ENCODE measurements around the gene CASKIN1.
A peak's percentile ranks its signal among the peaks of the same experiment; 100 is the strongest.

Gene CASKIN1

DNA sequence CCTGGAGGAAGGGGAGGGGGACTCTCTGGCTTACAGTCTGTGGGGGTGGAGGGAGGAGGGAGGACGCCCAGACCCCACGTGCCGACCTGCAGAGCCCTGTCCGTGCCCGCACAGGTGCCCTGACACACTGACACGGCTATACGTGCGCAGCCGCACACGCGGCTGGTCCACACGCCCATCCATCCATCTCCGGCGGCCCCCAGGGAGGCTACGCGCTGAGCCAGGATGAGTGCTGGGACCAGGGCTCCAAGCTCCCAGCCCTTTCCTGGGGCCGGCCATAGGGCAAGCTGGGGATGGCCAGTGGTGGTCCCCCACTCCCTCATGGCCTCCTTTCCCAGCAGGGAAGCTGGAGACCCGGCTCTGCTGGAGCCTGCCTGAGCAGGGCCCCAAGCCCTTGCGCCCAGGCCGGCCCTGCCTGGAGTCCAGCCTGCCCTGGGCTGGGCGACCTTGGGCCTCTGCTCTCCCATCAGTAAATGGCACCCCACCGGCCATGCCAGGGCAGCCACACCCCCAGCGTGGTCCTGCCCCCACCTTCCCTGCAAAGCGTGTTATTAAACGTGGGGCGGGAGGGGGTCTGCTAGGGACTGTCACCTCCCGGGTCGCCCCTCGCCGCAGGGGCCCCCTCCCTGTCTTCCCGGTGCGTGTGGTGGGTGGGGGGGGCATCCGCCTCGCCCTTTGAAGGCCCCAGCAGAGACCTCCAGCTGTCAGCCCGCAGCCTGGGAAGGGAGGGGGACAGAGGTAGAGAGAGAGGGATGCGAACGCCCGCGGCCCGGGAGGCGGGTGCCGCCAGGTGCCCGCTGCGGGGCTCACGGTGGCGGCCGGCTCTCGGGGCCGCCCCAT is 863 bp downstream of the CASKIN1 start:
- no peak for DNase-seq (ENCODE audit: low read depth in 2 of 2)

DNA sequence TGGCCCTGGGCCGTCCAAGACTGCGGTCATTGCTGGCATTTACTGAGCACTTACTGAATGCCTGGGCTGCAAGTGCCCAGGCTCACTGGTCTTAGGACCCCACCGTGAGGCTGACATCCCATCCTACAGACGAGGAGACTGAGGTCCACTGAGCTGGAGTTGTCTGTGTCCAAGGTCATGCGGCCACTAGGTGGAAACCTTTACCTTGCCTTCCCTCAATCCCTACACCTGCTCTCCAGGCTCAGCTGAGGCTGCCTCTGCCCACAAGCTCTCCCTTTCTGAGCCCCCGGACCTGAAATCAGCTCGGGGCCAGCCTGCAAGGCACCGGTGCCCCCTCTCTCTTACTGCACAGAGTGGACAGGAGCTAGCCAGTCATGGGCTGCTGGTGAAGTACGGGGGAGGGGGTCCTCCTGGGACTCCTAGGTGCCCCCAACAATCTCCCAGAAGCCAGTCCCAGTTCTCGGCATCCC is 1.5 kb downstream of the CASKIN1 start:
- no peak for DNase-seq (ENCODE audit: low read depth in 2 of 2)

DNA sequence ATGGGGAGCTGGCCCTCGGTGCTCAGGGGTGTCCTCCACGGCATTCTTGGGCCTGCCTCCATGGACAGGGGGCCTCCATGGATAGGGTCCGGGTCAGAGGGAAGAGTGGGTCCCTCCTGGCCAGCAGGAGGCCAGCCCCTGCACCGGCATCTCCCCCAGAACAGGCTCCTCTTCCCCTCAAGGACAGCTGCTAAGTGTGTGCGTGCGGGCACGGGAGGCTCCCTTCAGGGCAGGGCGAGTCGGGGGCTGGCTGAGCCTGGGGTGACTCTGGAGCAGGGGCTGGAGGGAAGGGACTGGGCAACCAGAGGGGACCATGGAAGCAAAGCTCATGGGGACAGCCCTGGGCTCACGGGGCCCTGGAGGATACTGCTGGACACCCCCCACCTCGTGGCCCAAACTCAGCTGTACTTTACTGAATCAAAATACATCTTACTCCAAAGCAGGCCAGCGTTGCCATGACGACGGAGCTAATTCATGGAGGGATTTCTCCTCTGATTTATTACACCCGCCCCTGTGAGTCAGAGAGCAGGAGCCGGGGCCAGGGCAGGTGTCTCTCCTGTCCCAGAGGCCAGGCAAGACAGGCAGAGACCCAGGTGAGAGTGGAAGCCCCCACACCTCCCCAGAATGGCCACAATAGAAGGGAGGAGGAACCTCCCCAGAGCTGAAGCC is 2.1 kb downstream of the CASKIN1 start:
- DNase-seq (ENCODE audit: low read depth in 2 of 2), result no peak

DNA sequence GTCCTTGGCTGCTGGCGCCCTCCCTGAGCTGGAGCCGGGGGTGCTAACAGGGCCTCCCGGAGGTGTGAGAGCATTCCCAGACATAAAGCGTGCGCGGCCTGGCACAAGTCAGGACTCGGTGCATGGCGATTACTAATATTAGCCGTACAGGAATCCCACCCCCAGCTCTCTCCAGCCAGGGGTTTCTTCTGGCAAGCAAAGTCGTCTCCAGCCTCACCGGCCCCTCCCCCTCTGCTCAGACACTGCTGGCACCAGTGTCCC is 5.0 kb downstream of the CASKIN1 start:
- DNase-seq (ENCODE audit: low read depth in 2 of 2), result no peak

DNA sequence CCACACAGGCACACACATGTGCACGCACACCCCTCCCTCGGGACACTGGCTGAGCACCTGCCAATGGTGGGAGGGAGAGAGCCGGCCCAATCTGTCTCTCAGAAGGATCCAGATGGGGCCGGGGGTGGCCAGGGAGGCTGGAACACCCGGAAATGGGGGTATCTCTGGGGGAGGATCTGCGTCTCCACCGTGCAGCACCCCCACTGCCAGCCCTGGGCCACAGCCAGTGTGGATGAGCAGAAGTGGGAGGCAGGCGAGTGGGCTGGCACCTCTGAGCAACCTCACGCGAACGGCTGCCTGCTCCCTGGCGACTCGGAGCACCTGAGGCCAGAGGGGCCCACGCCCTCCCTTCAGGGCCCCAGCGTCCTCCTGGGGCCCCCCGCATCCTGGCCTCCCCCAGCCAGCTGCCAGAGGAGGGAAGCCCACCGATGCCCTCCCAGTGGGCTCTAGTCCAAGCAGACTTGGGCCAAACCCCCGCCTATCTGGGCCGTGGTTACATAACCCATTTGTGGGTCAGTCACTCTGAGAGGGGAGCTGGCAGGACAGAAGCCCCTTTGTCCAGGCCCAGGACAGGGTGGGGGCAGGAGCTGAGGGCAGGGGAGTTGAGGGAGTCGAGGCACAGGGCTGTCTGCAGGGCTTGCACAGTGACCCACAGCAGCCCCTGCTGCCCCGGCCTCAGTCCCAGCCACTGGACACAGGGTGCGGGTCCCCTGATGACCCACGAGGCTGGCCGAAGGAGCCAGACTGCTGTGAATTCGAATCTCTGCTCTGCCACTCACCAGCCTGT is 5.6 kb downstream of the CASKIN1 start:
- no peak for DNase-seq (ENCODE audit: low read depth in 2 of 2)

DNA sequence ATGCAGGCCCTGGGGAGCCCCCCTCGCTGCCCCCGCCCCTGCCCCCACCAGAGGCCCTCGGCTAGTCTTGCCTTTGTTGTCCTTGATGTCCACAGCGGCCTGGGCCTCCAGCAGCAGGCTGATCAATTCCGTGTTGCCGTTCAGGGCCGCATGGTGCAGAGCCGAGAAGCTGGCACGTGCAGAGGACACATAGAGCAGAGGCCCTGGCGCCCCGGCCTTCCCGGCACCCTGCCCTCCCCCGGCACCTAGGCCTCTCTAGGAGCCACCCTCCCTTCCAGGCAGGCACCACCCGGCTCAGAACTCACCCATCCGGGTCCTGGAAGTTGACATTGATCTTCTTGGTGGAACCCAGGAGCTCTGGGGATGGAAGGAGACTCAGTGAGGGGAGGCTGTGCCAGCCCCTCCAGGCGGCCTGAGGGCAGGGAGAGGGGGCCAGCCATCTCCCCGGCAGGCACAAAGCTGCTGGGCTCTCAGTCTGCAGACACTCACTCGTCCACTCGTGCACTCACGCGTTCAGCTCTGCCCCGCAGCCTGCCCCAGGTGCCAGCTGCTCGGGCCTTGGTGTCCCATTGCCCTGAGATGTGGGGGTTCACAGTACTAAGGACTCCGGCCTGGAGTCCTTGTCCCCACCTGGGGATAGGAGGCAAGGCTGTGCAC is 6.3 kb downstream of the CASKIN1 start:
- no peak for DNase-seq (ENCODE audit: low read depth in 2 of 2)

DNA sequence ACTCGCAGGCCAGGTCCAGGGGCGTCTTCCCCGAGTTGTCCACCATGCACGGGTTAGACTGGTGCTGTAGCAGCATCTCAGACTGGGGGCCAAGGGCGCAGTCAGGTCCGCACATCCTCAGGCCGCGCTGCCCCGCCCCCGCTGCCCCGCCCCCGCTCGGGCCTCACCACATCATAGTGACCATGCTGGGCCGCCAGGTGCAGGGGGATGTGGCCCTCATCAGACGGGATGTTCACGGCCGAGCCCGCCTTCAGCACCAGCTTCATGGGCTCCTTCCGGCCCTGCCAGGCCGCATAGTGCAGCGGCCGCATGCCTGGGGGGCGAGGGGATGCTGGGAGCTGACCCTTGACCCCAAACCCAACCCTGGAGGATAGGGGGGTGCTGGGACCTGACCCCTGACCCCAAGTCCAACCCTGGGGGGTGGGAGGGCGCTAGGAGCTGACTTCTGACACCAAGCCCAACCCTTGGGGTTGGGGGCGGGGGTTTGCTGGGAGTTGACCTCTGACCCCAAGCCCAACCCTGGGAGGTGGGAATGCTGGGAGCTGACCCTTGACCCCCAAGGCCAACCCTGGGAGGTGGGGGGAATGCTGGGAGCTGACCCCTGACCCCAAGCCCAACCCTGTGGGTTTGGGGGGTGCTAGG is 7.0 kb downstream of the CASKIN1 start:
- no peak for DNase-seq (ENCODE audit: low read depth in 2 of 2)

DNA sequence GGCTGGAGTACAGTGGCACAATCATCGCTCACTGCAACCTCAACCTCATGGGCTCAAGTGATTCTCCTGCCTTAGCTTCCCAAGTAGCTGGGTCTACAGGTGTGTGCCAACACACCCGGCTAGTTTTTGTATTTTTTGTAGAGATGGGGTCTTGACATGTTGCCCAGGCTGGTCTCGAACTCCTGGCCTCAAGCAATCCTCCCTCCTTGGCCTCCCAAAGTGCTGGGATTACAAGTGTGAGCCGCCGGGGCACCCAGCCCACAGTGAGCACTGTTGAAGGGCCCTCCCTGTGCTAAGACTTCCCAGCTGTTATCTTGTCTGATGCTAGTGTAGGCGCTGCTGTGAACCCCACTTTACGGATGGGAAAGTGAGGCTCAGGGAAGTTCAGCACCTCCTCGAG is 8.0 kb downstream of the CASKIN1 start:
- DNase-seq (ENCODE audit: low read depth in 2 of 2), result no peak

DNA sequence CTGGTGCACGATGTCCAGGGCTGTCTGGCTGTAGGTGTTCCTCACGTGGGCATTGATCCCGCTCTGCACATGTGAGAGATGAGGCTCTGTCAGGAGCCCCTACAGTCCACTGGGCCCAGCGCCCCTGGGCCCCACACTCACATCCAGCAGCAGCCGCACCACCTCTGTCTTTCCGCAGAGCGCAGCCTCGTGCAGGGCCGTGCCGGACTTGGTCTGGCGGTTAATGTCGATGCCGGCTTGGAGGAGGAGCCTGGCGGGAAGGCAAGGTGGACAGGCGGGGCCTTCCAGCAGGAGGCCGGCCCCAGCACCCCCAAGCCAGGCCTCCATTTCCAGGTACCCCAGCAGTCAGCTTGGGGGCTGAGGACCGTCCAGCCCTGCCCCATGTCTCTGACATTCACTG is 9.2 kb downstream of the CASKIN1 start:
- DNase-seq (ENCODE audit: low read depth in 2 of 2), result no peak

DNA sequence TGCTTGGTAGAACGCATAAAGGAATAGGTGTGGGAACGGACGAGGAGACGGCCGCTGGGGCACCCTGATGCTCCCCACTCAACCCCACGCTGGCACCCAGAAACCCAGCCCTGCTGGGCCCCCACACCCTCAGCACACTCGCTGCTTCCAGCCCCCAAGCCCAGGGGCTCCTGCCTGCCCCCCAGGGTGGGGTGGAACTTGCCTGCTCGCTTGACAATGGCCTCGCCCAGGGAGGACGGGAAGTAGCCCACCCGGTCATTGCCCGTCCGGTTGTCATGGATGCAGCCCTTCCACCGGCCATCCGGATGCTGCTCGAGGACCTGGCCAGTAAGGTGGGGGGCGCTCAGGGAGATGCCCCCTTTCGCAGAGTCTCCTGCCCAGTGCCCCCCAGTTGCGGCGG is 9.9 kb downstream of the CASKIN1 start:
- DNase-seq (ENCODE audit: low read depth in 2 of 2), result no peak

DNA sequence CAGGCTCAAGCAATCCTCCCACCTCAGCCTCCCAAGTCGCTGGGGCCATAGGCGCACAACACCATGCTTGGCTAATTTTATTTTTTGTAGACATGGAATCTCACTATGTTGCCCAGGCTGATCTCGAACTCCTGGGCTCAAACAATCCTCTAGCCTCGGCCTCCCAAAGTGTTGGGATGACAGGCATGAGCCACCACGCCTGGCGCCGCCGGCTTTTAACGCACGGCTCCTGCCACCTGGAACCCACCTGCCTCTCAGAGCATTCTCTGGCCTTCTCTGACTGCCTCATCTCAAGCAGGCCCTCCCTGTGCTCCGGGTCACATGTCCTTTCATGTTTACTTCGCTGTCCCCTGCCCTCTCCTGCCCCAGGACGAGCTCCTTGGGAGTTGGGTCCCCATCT is 10.3 kb downstream of the CASKIN1 start:
- no peak for DNase-seq (ENCODE audit: low read depth in 2 of 2)

DNA sequence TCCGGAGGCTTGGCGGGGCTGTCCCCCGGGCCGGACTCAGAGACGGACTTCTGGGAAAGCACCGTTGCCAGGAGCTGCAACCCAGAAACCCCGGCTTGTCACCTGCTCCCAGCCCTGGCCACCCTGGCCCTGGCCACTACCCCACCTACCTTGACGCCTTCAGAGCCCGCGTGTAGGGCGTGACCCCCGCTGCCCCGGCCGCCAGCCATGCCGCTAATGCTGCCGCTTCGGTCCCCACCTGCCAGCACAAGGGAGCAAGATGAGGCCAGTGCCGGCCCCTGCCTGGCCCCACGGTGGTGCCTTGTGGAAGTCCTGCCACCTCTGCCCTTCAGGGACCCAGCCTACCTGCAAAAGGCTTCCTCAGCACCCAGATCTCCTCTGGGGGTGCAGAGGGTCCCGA is 11.4 kb downstream of the CASKIN1 start:
- DNase-seq (ENCODE audit: low read depth in 2 of 2), result no peak

DNA sequence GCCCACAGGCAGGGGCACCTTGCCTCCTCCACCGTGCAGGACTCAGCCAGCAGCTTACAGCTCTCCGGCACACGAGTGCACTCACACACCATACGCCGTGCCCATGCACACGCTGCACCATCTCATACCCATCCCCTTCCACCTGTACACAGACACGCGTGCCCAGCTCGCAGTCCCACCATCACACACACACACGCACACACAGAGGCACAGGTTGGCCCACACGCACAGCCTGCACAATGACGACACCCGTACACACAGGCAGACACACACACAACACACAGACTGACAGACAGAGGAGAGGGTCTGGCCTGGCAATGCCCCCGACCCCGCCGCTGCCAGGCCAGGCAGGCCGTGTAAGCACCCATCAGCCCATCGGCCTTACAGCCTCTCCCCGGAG is 12.1 kb downstream of the CASKIN1 start:
- no peak for DNase-seq (ENCODE audit: low read depth in 2 of 2)

DNA sequence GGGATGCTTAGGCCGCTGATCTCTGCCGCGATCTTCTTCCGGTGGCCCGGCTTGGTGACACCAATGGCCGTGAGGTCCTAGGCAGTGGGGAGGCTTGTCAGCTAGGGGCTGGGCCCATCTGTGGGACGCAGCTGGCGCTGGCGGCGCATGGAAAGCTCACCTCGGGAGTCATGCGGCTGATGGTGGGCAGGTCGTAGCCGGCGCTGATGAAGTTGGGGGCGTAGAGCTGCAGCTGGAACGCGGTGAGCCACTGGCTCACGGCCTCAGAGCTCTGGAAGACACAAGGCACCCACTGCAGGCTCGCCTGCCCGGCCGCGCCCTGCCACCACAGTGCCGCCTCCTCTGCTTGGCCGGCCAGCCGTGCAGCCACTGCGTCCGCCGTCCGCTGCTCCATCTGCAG is 12.7 kb downstream of the CASKIN1 start:
- no peak for DNase-seq (ENCODE audit: low read depth in 2 of 2)

DNA sequence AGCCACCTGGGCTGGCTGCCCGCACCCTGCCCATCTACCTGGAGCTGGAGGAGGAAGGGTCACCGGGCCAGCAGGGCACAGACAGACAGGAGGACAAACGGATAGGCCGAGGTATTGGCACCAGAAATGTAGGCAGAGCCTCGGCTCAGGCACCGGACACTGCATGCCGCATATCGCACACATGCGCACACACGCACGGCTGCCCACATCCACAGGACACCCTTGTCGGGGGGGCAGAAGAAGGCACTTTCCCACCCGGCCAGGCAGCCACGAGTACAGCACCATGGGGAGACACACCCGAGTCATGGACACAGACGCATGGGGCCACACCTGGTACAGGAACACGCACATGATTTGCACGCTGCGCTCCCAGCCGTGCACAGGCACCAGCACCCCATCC is 14.5 kb downstream of the CASKIN1 start:
- no peak for DNase-seq (ENCODE audit: low read depth in 2 of 2)

DNA sequence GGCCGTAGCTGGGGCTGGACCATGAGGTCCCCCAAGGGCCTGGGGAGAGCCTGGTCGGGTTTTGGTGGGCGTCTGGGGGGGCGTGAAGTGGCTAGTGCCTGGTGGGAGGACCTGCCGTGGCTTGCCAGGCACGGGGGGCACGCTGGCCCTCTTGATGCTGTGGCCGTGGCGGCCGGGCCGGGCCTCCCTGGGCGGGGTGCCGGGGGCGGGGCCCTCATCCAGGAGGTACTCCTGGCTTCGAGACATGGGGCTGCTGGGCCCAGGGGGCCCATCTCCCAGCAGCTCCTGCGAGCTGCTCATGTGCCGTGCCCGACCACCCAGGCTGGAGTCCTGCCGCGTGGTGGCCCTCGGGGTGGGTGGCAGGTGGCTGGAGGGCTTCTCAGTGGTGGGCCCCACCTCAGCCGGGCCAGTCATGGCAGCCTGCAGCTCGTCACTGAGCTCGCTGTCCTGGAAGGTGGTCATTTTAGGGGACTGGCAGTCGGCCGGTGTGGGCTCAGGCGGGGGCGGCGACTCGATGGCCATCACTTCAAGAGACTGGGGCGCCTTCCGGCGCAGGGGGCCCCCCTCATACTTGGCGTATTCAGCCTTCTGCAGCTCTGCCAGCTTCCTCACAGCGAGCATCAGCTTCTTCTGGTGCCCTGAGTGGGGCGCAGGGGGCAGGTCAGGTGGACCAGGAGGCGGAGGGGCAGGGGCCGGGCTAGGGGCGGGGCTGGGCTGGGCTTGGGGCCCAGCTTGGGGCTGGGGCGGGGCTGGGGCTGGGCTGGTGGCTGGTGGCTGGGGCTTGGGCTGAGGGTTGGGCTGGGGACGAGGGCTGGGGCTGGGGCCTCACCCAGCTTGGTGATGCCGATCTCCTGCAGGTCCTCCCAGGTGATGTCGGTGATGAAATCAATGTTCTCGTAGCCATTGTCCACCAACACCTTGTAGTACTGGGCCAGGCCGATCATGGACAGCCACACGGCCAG is 15.2 kb downstream of the CASKIN1 start:
- DNase-seq (ENCODE audit: low read depth in 2 of 2), result no peak

DNA sequence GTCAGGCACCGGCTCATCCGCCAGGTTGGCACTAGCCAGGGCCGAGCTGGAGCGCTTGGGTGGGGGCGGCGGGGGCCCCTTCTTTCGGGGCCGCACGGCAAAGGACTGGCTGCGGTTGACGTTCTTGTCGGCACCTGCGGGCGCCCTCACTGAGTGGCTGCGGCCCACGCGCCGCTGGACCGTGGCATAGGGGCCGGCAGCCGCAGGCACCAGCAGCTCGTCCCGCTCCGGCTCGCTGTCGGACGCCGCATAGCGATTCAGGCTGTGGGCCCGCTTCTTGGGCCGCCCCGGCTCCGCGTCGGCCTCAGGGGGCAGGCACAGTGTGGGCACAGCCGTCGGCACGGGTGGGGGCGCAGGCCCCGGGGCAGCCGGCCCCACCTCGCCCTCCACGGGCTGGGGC is 15.9 kb downstream of the CASKIN1 start:
- no peak for DNase-seq (ENCODE audit: low read depth in 2 of 2)

DNA sequence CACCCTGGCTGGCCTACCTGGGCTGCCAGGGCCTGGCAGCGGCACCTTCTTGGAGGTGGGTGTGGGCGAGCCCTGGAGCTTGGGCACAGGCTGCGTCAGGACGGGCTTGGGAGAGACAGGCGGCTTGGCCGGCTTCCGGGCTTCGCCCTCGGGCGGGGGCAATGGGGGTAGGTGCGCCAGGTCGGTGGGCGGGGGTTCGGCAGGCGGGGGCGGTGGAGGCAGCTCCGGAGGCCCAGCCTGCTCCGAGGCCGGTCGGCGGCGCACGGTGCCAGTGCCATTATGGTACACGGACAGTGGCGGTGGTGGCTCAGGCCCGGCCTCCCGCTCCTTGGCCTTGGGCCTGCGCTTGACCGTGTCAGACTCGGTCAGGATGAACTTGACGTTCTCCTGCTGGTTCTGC is 16.8 kb downstream of the CASKIN1 start:
- no peak for DNase-seq (ENCODE audit: low read depth in 2 of 2)

DNA sequence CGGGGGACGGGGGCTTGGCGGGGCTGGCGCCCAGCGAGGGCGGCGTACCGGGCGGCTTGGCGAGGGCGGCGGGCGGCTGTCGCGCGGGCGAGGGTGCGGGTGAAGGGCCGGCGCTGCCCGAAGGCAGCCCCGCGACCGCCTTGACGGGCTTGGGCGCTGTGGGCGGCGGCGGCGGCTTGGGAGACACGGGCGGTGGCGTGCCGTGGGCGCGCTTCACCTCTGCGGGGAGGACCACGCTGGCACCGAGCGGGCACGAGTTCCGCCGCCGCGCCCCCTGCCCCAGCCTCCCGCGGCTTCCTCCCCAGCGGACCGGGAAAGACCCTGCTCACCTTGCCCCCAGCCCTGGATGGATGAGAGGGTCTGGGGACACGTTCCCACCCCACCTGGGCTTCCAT is 17.3 kb downstream of the CASKIN1 start:
- no peak for DNase-seq (ENCODE audit: low read depth in 2 of 2)

DNA sequence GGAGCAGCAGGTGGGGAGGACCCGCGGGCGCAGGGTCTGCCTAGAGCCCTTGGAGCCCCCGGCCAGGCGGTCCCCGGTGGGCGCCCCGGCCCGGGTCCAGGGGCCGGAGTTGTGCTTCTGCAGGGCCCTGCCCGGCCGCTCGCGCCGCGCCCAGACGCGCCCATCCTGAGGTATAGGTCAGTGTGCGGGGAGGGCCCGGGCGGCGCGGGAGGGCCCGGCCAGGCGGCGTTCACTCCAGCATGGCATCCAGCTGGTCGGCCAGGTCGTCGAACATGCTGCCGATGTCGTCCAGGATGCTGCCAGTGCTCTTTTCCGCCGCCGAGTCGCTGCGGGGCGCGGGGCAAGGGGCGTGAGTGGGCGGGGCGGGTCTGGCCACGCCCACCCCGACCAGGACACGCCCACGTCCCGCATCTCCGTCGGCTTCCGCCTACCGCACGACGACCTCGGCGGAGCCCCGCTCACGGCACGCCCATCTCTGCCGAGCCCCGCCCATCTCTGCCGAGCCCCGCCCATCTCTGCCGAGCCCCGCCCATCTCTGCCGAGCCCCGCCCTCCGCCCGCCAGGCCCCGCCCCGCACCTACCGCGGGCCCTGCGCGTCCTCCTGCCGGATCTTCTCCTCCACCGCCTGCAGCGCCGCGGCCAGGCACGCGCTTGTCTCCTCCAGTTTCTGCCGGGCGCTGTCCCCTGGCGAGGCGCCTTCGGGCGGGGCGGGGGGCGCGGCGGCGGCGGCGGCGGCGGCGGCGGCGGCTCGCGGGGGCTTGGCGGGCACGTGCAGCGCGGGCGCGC is 17.9 kb downstream of the CASKIN1 start:
- peak in 1 of 2 donors; percentile 26 for DNase-seq (ENCODE audit: low read depth in 2 of 2)
